Caco-2 (cell line): ENCODE data around the gene CNIH3. TPM values are rescaled to one million over a fixed set of nuclear protein-coding genes. Genes with fewer than 3 reads are reported as not detected.

Experiments used
- BruUV-seq: library from RNA; stranded (reverse); fragments of 400-500 nt; replicated peaks from 2 replicates; lab custom pipeline; 2021; lab: Mats Ljungman, UMichigan
- CTCF ChIA-PET: fragments of 300-600 bp; sonication (Branson Sonifier 250); formaldehyde crosslinking; loops from one replicate; lab custom pipeline; 2022; ENCODE audit warnings: antibody characterized with exemption; lab: Charles Lee
- POLR2A ChIA-PET: fragments of 300-600 bp; sonication (Branson Sonifier 250); formaldehyde crosslinking; loops from one replicate; lab custom pipeline; 2022; ENCODE audit warnings: antibody characterized with exemption; lab: Charles Lee
- DNase-seq, 2 experiments: peaks; one replicate each; pipeline versions ENCODE4 v3.0.0 to v3.0.0-alpha.2; 2020 to 2022
- H3K27me3 ChIP-seq: replicated peaks from 2 replicates; pipeline ENCODE4 v1.6.0; 2011; ENCODE audit warnings: low read length; ENCODE audit not compliant: control insufficient read depth, insufficient read depth
- H3K36me3 ChIP-seq: 2 replicates; pipeline ENCODE4 v1.5.1; 2011; ENCODE audit warnings: low read length; ENCODE audit not compliant: control insufficient read depth, insufficient read depth
- H3K4me1 ChIP-seq: fragments of 250-450 bp; sonication (Bioruptor Pico); 2 replicates; pipeline ENCODE4 v1.5.1; 2020; ENCODE audit warnings: mild to moderate bottlenecking
- H3K4me3 ChIP-seq: 2 replicates; pipeline ENCODE4 v1.5.1; 2011; ENCODE audit warnings: low read depth, mild to moderate bottlenecking, control low read depth, low read length
- H3K9me3 ChIP-seq: fragments of 250-450 bp; sonication (Bioruptor Pico); 2 replicates; pipeline ENCODE4 v1.5.1; 2020; ENCODE audit warnings: mild to moderate bottlenecking, moderate library complexity
- H3K27ac Mint-ChIP-seq: one replicate; pipeline ENCODE4 v1.8.0; 2022; ENCODE audit warnings: mixed read lengths; ENCODE audit not compliant: unreplicated experiment
- H3K27me3 Mint-ChIP-seq: one replicate; pipeline ENCODE4 v1.8.0; 2022; ENCODE audit warnings: mixed read lengths; ENCODE audit not compliant: insufficient read depth, unreplicated experiment
- H3K36me3 Mint-ChIP-seq: one replicate; pipeline ENCODE4 v1.8.0; 2022; ENCODE audit warnings: mild to moderate bottlenecking, mixed read lengths; ENCODE audit not compliant: insufficient read depth, unreplicated experiment
- H3K4me1 Mint-ChIP-seq: one replicate; pipeline ENCODE4 v1.8.0; 2022; ENCODE audit warnings: low read depth, mixed read lengths; ENCODE audit not compliant: unreplicated experiment
- H3K4me3 Mint-ChIP-seq: one replicate; pipeline ENCODE4 v1.8.0; 2022; ENCODE audit warnings: mild to moderate bottlenecking, moderate library complexity, mixed read lengths; ENCODE audit not compliant: unreplicated experiment
- H3K9me3 Mint-ChIP-seq: one replicate; pipeline ENCODE4 v1.8.0; 2022; ENCODE audit warnings: mixed read lengths; ENCODE audit not compliant: unreplicated experiment
- CTCF ChIP-seq, 2 experiments: fragments of 200-600 bp in 1 of 2; IDR thresholded peaks; 1 replicate in 1 of 2; 2 replicates in 1 of 2; pipeline versions ENCODE4 v1.5.1 to v1.8.0; 2011 to 2022; ENCODE audit warnings: antibody characterized with exemption in 1 of 2, control low read depth in 1 of 2, inconsistent platforms in 1 of 2, low read depth in 1 of 2, low read length in 1 of 2, mild to moderate bottlenecking in 1 of 2, moderate library complexity in 1 of 2; ENCODE audit not compliant: insufficient read depth in 1 of 2, severe bottlenecking in 1 of 2, unreplicated experiment in 1 of 2
- intact Hi-C: fragments of 100-400 bp; cut with micrococcal nuclease; formaldehyde crosslinking; loops from one replicate; pipeline ENCODE4 v1.10.0; 2022; ENCODE audit not compliant: unreplicated experiment
- total RNA-seq: library from RNA; stranded (reverse); gene quantifications from 2 replicates; pipeline ENCODE4 v1.2.3, GENCODE V29; 2022

The CNIH3 gene
- total RNA-seq, 1 experiment from 2014 or later: 2.2 TPM

GRCh38 chr1:224733027-224733911, 117.2 kb downstream of the CNIH3 start:
- no peak for TF ChIP-seq CTCF (IDR thresholded peaks at IDR 0.05; ENCODE audit: insufficient read depth in 1 of 2, low read depth in 1 of 2, low read length in 1 of 2, severe bottlenecking in 1 of 2, unreplicated experiment in 1 of 2)
- Mint-ChIP-seq H3K27me3 (no peaks in the 10 kb centered on the region), H3K4me1 (peaks cover 6% of the 10 kb centered on the region), H3K36me3 (no peaks in the 10 kb centered on the region), H3K9me3 (no peaks in the 10 kb centered on the region), H3K4me3 (no peak overlapping the region), H3K27ac (no peak overlapping the region)
- Histone ChIP-seq H3K4me3 (no peak overlapping the region), H3K27me3 (no peaks in the 10 kb centered on the region; the same call in 1 of the 2 replicates), H3K9me3 (no peaks in the 10 kb centered on the region), H3K4me1 (no peaks in the 10 kb centered on the region), H3K36me3 (no peaks in the 10 kb centered on the region)
- DNase-seq: peak in 1 of 2 experiments; percentile 6
- ChIA-PET CTCF (interaction anchor here (0.8 kb wide), 1 partner anchor 190 kb away, joined by 3 read pairs; no protein-coding TSS in a partner anchor), POLR2A (no interaction called here)
- intact Hi-C loops: no loop called here
- no TSS peak for BruUV-seq

- Mint-ChIP-seq H3K36me3 (no peaks in the 10 kb centered on the region), H3K9me3 (no peaks in the 10 kb centered on the region), H3K4me1 (peaks cover 6% of the 10 kb centered on the region), H3K27ac (no peak overlapping the region), H3K4me3 (no peak overlapping the region), H3K27me3 (no peaks in the 10 kb centered on the region)
- H3K4me1 ChIP-seq: no peaks in the 10 kb centered on the region
- no peaks in the 10 kb centered on the region for H3K36me3 ChIP-seq
- no peaks in the 10 kb centered on the region for H3K9me3 ChIP-seq
- no peaks in the 10 kb centered on the region; the same call in 1 of the 2 replicates for H3K27me3 ChIP-seq
- no peak for TF ChIP-seq CTCF (IDR thresholded peaks at IDR 0.05; ENCODE audit: insufficient read depth in 1 of 2, low read depth in 1 of 2, low read length in 1 of 2, severe bottlenecking in 1 of 2, unreplicated experiment in 1 of 2)
- no TSS peak for BruUV-seq
- ChIA-PET POLR2A (no interaction called here), CTCF (no interaction called here)
- H3K4me3 ChIP-seq: no peak overlapping the region
- intact Hi-C loops: no loop called here
- DNase-seq: no peak
Measured at GRCh38 chr1:224734261-224734935, 118.3 kb downstream of the CNIH3 start.

GRCh38 chr1:224735159-224735558, 119.0 kb downstream of the CNIH3 start:
- CTCF ChIA-PET: no interaction called here

More at GRCh38 chr1:224735159-224735558, 119.0 kb downstream of the CNIH3 start:
- POLR2A ChIA-PET: no interaction called here
- H3K36me3 Mint-ChIP-seq: no peaks in the 10 kb centered on the region
- Histone ChIP-seq H3K36me3 (no peaks in the 10 kb centered on the region), H3K9me3 (no peaks in the 10 kb centered on the region), H3K4me3 (no peak overlapping the region), H3K27me3 (no peaks in the 10 kb centered on the region), H3K4me1 (no peaks in the 10 kb centered on the region)
- TF ChIP-seq CTCF (IDR thresholded peaks at IDR 0.05; ENCODE audit: insufficient read depth in 1 of 2, low read depth in 1 of 2, low read length in 1 of 2, severe bottlenecking in 1 of 2, unreplicated experiment in 1 of 2): no peak
- H3K4me3 Mint-ChIP-seq: no peak overlapping the region
- peaks cover 6% of the 10 kb centered on the region for H3K4me1 Mint-ChIP-seq
- no peak overlapping the region for H3K27ac Mint-ChIP-seq
- no peak for DNase-seq
- intact Hi-C loops: no loop called here
- H3K27me3 Mint-ChIP-seq: no peaks in the 10 kb centered on the region
- no peaks in the 10 kb centered on the region for H3K9me3 Mint-ChIP-seq
- no TSS peak for BruUV-seq
